GM23338 (cell line): Measurements from ENCODE around the gene SH3GL2. TPM values are rescaled to one million over a fixed set of nuclear protein-coding genes. Genes with fewer than 3 reads are reported as not detected.

Experiments
- ATAC-seq: fragments of 200-7000 bp; cut with Tn5 transposase; 3 replicates; pipeline ENCODE4 v1.9.1; 2020
- DNase-seq: peaks from one replicate; pipeline ENCODE4 v3.0.0-alpha.2; 2015; ENCODE audit warnings: low spot score
- H2AFZ ChIP-seq: fragments of 200-600 bp; sonication (generic); 2 replicates; pipeline ENCODE4 v1.8.0; 2016; ENCODE audit warnings: antibody characterized with exemption, mild to moderate bottlenecking, moderate library complexity
- H3F3A ChIP-seq: fragments of 200-600 bp; sonication (generic); replicated peaks from 2 replicates; pipeline ENCODE4 v1.8.0; 2017; ENCODE audit warnings: antibody characterized with exemption, mixed run types, low read depth
- H3K27ac ChIP-seq: fragments of 200-600 bp; sonication (generic); 2 replicates; pipeline ENCODE4 v1.6.1; 2016; ENCODE audit warnings: low read depth
- H3K27me3 ChIP-seq: fragments of 200-600 bp; sonication (generic); 2 replicates; pipeline ENCODE4 v1.8.0; 2016; ENCODE audit warnings: mild to moderate bottlenecking, mixed run types, moderate library complexity; ENCODE audit not compliant: insufficient read depth
- H3K36me3 ChIP-seq: fragments of 200-600 bp; sonication (generic); 2 replicates; pipeline ENCODE4 v1.8.0; 2016; ENCODE audit warnings: mild to moderate bottlenecking; ENCODE audit not compliant: insufficient read depth
- H3K4me1 ChIP-seq: fragments of 200-600 bp; sonication (generic); 2 replicates; pipeline ENCODE4 v1.8.0; 2016; ENCODE audit warnings: mild to moderate bottlenecking, moderate library complexity; ENCODE audit not compliant: insufficient read depth
- H3K4me2 ChIP-seq: fragments of 200-600 bp; sonication (generic); 2 replicates; pipeline ENCODE4 v1.7.1; 2017; ENCODE audit warnings: mixed run types
- H3K4me3 ChIP-seq: fragments of 200-600 bp; sonication (generic); 2 replicates; pipeline ENCODE4 v1.6.1; 2016; ENCODE audit warnings: mixed run types
- H3K79me2 ChIP-seq: fragments of 200-600 bp; sonication (generic); replicated peaks from 2 replicates; pipeline ENCODE4 v1.8.0; 2017; ENCODE audit warnings: mild to moderate bottlenecking; ENCODE audit not compliant: insufficient read depth
- H3K9me2 ChIP-seq: fragments of 200-600 bp; sonication (generic); 2 replicates; pipeline ENCODE4 v1.8.0; 2017; ENCODE audit not compliant: insufficient read depth
- H4K20me1 ChIP-seq: fragments of 200-600 bp; sonication (generic); replicated peaks from 2 replicates; pipeline ENCODE4 v1.8.0; 2017; ENCODE audit warnings: mild to moderate bottlenecking; ENCODE audit not compliant: insufficient read depth
- H3K27ac Mint-ChIP-seq: 2 replicates; pipeline ENCODE4 v1.8.0; 2020; ENCODE audit warnings: inconsistent platforms, mild to moderate bottlenecking, moderate library complexity, mixed read lengths
- H3K27me3 Mint-ChIP-seq: 3 replicates; pipeline ENCODE4 v1.8.0; 2022; ENCODE audit warnings: low read depth, mild to moderate bottlenecking, moderate library complexity, mixed read lengths, inconsistent platforms; ENCODE audit not compliant: insufficient read depth, poor library complexity
- H3K36me3 Mint-ChIP-seq: 3 replicates; pipeline ENCODE4 v1.8.0; 2021; ENCODE audit warnings: low read depth, mild to moderate bottlenecking, inconsistent platforms, moderate library complexity, mixed read lengths
- H3K4me1 Mint-ChIP-seq: 3 replicates; pipeline ENCODE4 v1.8.0; 2020; ENCODE audit warnings: mild to moderate bottlenecking, inconsistent platforms, mixed read lengths
- H3K4me3 Mint-ChIP-seq: 3 replicates; pipeline ENCODE4 v1.8.0; 2021; ENCODE audit warnings: moderate library complexity, mild to moderate bottlenecking, inconsistent platforms, mixed read lengths
- H3K9me3 Mint-ChIP-seq: 3 replicates; pipeline ENCODE4 v1.8.0; 2020; ENCODE audit warnings: moderate library complexity, mild to moderate bottlenecking, inconsistent platforms, mixed read lengths
- CREB1 ChIP-seq: fragments of 250-450 bp; sonication (Bioruptor Pico); IDR thresholded peaks from 2 replicates; pipeline ENCODE4 v1.5.0; 2020; ENCODE audit warnings: low read depth, mild to moderate bottlenecking, moderate library complexity
- CTCF ChIP-seq, 2 experiments: fragments of 200-600 bp in 1 of 2; sonication (generic) in 1 of 2; conservative IDR thresholded peaks; 2 replicates each; pipeline versions ENCODE4 v1.5.1 to v1.6.1; 2016 to 2017; ENCODE audit warnings: antibody characterized with exemption in 2 of 2, low read depth in 2 of 2, mild to moderate bottlenecking in 2 of 2, moderate library complexity in 1 of 2
- ETS1 ChIP-seq: IDR thresholded peaks from 2 replicates; pipeline ENCODE4 v1.6.1; 2016; ENCODE audit warnings: antibody characterized with exemption
- EZH2 ChIP-seq: fragments of 200-600 bp; sonication (generic); IDR thresholded peaks from one replicate; pipeline ENCODE4 v1.8.0; 2017; ENCODE audit warnings: antibody characterized with exemption, mild to moderate bottlenecking, low read depth; ENCODE audit not compliant: unreplicated experiment
- EZH2phosphoT487 ChIP-seq: fragments of 200-600 bp; sonication (generic); IDR thresholded peaks from one replicate; pipeline ENCODE4 v1.8.1; 2018; ENCODE audit warnings: antibody characterized with exemption; ENCODE audit not compliant: unreplicated experiment
- NANOG ChIP-seq: IDR thresholded peaks from 2 replicates; pipeline ENCODE4 v1.6.1; 2016; ENCODE audit warnings: antibody characterized with exemption, borderline replicate concordance
- POLR2AphosphoS5 ChIP-seq: IDR thresholded peaks from 2 replicates; pipeline ENCODE4 v1.6.1; 2016; ENCODE audit warnings: antibody characterized with exemption, low read depth
- REST ChIP-seq: IDR thresholded peaks from one replicate; pipeline ENCODE4 v1.6.1; 2018; ENCODE audit warnings: antibody characterized with exemption; ENCODE audit not compliant: unreplicated experiment
- STAT1 ChIP-seq: IDR thresholded peaks from one replicate; pipeline ENCODE4 v1.6.1; 2016; ENCODE audit warnings: antibody characterized with exemption; ENCODE audit not compliant: unreplicated experiment
- ZNF114 ChIP-seq: fragments of 250-450 bp; sonication (Bioruptor Pico); IDR thresholded peaks from 2 replicates; pipeline ENCODE4 v1.5.0; 2020; ENCODE audit warnings: mild to moderate bottlenecking, moderate library complexity
- polyA plus RNA-seq: library from polyadenylated mRNA; unstranded; fragments of >200 nt; fragmentation: Nextera tagmentation; extraction: Ambion mirVana; gene quantifications from 2 replicates; pipeline ENCODE4 v1.2.1, GENCODE V29; 2016
- total RNA-seq: library from RNA; depleted of rRNA; stranded (reverse); fragments of >200 nt; shearing (Covaris generic); gene quantifications from 2 replicates; pipeline ENCODE4 v1.2.3, GENCODE V29; 2014

Gene SH3GL2
- total and polyA plus RNA-seq, 2 experiments from 2014 or later = 5.9 to 8.6 TPM

- H3K4me3 ChIP-seq = no peak overlapping the region
- no peaks in the 10 kb centered on the region for H3K9me2 ChIP-seq
- H3K27me3 ChIP-seq = no peaks in the 10 kb centered on the region
- H3K36me3 ChIP-seq = no peaks in the 10 kb centered on the region
- no peak overlapping the region for H3K27ac ChIP-seq
- no peaks in the 10 kb centered on the region for H3F3A ChIP-seq
- Mint-ChIP-seq H3K4me3 (no peak overlapping the region), H3K27ac (no peak overlapping the region), H3K27me3 (no peaks in the 10 kb centered on the region), H3K9me3 (no peaks in the 10 kb centered on the region), H3K36me3 (no peaks in the 10 kb centered on the region), H3K4me1 (peaks cover 7% of the 10 kb centered on the region; the same call in 2 of the 3 replicates)
- TF ChIP-seq CREB1 = no peak
- no peak for TF ChIP-seq ZNF114 (CRISPR knock-in tag)
- no peak for TF ChIP-seq POLR2AphosphoS5
- no peak for TF ChIP-seq NANOG
- no peak for TF ChIP-seq STAT1
- TF ChIP-seq REST = no peak
- TF ChIP-seq CTCF (conservative IDR thresholded peaks at IDR 0.05; ENCODE audit: low read depth in 2 of 2) = no peak
- H2AFZ ChIP-seq = no peak overlapping the region
- peak; percentile 33; the same call in 2 of the 3 replicates for ATAC-seq
- peak; percentile 24 for DNase-seq
- H3K4me2 ChIP-seq = no peak overlapping the region
- no peaks in the 10 kb centered on the region; the same call in 1 of the 2 replicates for H4K20me1 ChIP-seq
- no peaks in the 10 kb centered on the region for H3K4me1 ChIP-seq
- no peaks in the 10 kb centered on the region for H3K79me2 ChIP-seq
Observed at GRCh38 chr9:17761984-17762676, 183.3 kb downstream of the SH3GL2 start.

GRCh38 chr9:17764306-17764705, 185.4 kb downstream of the SH3GL2 start:
- no peaks in the 10 kb centered on the region for H3K27me3 Mint-ChIP-seq
- no peak for ATAC-seq
- TF ChIP-seq ETS1 = no peak
- no peak for TF ChIP-seq CTCF (conservative IDR thresholded peaks at IDR 0.05; ENCODE audit: low read depth in 2 of 2)
- TF ChIP-seq POLR2AphosphoS5 = no peak
- no peak for TF ChIP-seq EZH2
- TF ChIP-seq EZH2phosphoT487 = no peak
- TF ChIP-seq ZNF114 (CRISPR knock-in tag) = no peak

More at GRCh38 chr9:17764306-17764705, 185.4 kb downstream of the SH3GL2 start:
- Histone ChIP-seq H3K79me2 (no peaks in the 10 kb centered on the region), H3K4me1 (no peaks in the 10 kb centered on the region), H3K27me3 (no peaks in the 10 kb centered on the region), H3K4me2 (no peak overlapping the region), H3F3A (no peaks in the 10 kb centered on the region), H4K20me1 (no peaks in the 10 kb centered on the region; the same call in 1 of the 2 replicates), H3K4me3 (no peak overlapping the region), H3K27ac (no peak overlapping the region), H2AFZ (no peak overlapping the region), H3K36me3 (no peaks in the 10 kb centered on the region), H3K9me2 (no peaks in the 10 kb centered on the region)
- Mint-ChIP-seq H3K4me3 (no peak overlapping the region), H3K9me3 (no peaks in the 10 kb centered on the region), H3K27ac (no peak overlapping the region), H3K4me1 (peaks cover 7% of the 10 kb centered on the region; the same call in 2 of the 3 replicates), H3K36me3 (no peaks in the 10 kb centered on the region)
- DNase-seq = no peak
